Duodenal mucosa (tissue), 2 donors: Measurements from ENCODE around the gene TBC1D14.

ENCODE experiments used
- H3K27ac ChIP-seq: one replicate; pipeline ENCODE4 v1.7.0; 2013; ENCODE audit warnings: low read depth, low read length
- H3K27me3 ChIP-seq, 2 donors: one replicate each; pipeline ENCODE4 v1.7.0; 2013; ENCODE audit warnings: low read length in 2 of 2, control low read depth in 1 of 2; ENCODE audit not compliant: insufficient read depth in 2 of 2, control insufficient read depth in 1 of 2
- H3K36me3 ChIP-seq, 2 donors: one replicate each; pipeline ENCODE4 v1.7.0; 2013; ENCODE audit warnings: low read length in 2 of 2, control low read depth in 1 of 2; ENCODE audit not compliant: insufficient read depth in 2 of 2, control insufficient read depth in 1 of 2
- H3K4me1 ChIP-seq, 2 donors: one replicate each; pipeline ENCODE4 v1.7.0; 2013; ENCODE audit warnings: low read length in 2 of 2, control low read depth in 1 of 2; ENCODE audit not compliant: insufficient read depth in 2 of 2, control insufficient read depth in 1 of 2
- H3K4me3 ChIP-seq, 2 donors: one replicate each; pipeline ENCODE4 v1.7.0; 2013; ENCODE audit warnings: low read length in 2 of 2, low read depth in 1 of 2
- H3K9ac ChIP-seq, 2 donors: one replicate each; pipeline ENCODE4 v1.7.0; 2013; ENCODE audit warnings: low read length in 2 of 2, low read depth in 1 of 2
- H3K9me3 ChIP-seq, 2 donors: one replicate each; pipeline ENCODE4 v1.7.0; 2013; ENCODE audit warnings: low read length in 2 of 2, control low read depth in 1 of 2; ENCODE audit not compliant: control insufficient read depth in 1 of 2

Gene TBC1D14

DNA sequence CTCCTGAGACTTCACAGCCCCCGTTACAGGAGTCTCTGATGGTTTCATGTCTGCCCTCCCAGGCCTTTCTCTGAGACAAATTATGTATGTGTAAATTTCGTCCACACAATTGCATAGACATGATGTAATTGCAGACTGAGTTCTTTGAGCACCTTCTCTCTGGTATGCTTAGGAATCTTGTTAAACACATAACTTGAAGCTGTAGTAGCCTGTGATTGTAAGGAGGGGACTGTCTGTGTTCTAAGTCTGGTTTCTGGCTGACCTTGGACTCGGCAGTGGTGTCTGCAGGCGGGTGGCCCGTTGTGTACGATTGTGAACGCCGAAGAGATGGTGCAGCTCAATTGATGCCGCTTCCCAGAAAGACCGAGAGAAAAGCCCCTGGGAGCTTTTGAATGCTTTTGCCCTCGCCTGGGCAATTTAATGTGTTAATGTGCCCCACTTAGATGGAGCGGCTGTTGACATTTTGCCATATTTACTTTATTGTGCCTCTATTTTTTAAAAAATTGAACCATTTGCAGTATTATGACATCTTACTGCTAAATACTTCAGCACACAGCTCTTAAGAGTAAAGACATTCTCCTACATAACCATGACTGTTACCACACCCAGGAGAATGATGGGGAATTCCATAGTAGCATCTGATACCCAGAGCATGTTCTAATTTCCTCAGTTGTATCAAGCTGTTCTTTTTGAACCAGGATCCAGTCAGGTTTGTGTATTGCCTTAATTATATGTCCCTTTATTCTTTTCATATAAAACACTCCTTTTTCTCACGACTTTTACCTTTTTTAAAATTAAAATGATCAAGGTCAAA lies 75.2 kb downstream of the TBC1D14 start:
- H3K9ac ChIP-seq: no peak overlapping the region
- H3K36me3 ChIP-seq: peaks cover 0 to 5% of the 10 kb centered on the region in 2 donors
- H3K9me3 ChIP-seq: no peaks in the 10 kb centered on the region
- H3K27ac ChIP-seq: no peak overlapping the region
- H3K4me3 ChIP-seq: no peak overlapping the region
- no peaks in the 10 kb centered on the region for H3K27me3 ChIP-seq
- peaks cover 36 to 50% of the 10 kb centered on the region in 2 donors for H3K4me1 ChIP-seq

DNA sequence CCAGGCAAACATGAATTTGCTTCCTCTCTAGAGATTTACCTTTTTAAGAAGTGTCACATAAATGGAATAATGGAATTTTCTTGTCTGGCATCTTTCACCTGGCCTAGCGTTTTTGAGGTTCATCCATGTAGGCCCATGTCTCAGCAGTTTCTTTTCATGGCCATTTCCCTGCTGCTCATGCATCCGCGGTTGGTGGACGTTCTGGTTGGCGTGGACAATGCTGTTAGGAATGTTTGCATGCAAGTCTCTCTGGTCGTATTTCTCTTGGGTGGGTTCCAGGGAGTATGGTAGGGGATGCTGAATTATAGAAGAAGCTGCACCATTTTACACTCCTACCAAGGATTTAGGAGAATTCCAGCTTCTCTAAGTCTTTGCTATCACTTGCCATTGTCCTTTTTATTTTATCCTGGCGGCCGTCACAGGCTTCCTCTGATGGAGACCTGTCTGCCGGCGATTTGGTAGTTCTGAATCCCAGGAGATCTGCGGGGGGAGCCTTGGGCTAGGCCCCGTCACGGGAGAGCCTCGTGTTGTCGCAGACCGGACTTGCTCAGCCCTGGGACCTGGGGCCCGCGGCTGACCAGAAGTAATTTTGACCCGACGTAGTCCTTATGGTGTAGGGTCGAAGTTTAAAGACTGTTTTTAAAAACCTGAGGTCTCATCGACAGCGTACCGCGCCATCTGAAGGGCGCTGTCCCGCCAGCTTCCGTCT lies 76.6 kb downstream of the TBC1D14 start:
- H3K9me3 ChIP-seq: no peaks in the 10 kb centered on the region
- peaks cover 41 to 53% of the 10 kb centered on the region in 2 donors for H3K4me1 ChIP-seq
- peak overlapping the region; percentile 77 to 89 for H3K4me3 ChIP-seq
- peak overlapping the region; percentile 90 for H3K27ac ChIP-seq
- no peaks in the 10 kb centered on the region for H3K27me3 ChIP-seq
- H3K36me3 ChIP-seq: peaks cover 0 to 9% of the 10 kb centered on the region in 2 donors
- peak overlapping the region; percentile 75 to 88 for H3K9ac ChIP-seq

DNA sequence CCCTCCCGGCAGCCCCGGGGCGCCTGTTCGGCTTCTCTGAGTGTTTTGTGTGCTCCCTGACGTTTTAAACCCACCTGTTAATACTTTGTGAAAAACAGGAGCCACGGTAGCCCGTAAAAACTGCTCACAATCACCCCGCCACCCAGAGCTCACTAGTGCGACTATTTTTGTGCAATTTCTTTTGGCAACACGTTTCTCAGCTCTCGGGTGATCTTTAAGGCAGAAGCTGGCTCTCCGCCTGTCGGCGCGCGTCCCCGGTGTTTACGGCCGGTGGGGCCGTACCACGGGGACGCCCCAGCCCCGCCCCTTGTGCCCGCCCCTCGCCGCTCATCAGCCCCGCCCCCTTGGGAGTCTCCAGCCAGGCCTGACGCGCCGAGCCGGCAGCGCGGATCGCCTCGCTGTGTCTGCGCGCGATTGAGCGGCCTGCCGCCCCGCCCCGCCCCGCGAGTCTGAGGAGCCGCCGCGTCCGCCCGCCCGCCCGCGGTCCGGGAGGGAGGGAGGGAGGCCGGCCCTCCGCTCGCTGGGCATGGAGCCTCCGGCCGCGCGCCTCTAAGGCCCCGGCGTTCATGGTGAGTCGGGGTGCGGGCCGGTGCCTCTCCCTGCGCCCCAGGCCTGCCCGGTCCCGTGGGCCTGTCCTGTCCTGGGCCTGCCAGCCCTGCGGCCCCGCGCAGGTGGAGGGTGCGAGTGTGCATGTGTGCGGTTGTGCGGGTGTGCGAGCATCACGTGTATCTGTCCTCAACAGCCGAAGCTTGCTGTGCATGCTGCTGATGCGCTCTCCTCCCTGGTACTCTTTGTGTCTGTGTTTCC lies 77.4 kb downstream of the TBC1D14 start:
- no peaks in the 10 kb centered on the region for H3K9me3 ChIP-seq
- no peaks in the 10 kb centered on the region for H3K27me3 ChIP-seq
- peaks cover 48 to 61% of the 10 kb centered on the region in 2 donors for H3K4me1 ChIP-seq
- H3K36me3 ChIP-seq: peaks cover 0 to 4% of the 10 kb centered on the region in 2 donors
- H3K27ac ChIP-seq: peak overlapping the region; percentile 90
- peak overlapping the region; percentile 88 to 90 for H3K9ac ChIP-seq
- peak overlapping the region; percentile 89 to 96 for H3K4me3 ChIP-seq

DNA sequence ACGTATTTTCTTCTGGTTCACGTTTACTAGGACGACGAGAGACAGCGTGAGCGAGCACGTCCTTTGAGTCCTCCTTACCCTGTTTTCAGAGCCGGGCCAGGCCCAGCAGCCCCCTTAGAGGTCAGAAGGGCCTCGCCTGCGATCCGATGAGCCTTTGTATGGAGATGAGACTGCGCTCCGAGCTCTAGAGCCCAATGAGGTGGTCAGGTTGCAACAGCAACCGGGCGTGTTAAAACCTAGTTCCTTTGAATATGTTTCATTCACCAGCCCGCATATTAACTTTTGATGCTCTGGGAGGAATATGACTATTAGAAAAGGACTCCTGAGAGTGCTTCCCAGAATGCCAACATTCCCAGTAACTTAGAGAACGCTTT lies 77.9 kb downstream of the TBC1D14 start:
- peak overlapping the region; percentile 68 for H3K27ac ChIP-seq

DNA sequence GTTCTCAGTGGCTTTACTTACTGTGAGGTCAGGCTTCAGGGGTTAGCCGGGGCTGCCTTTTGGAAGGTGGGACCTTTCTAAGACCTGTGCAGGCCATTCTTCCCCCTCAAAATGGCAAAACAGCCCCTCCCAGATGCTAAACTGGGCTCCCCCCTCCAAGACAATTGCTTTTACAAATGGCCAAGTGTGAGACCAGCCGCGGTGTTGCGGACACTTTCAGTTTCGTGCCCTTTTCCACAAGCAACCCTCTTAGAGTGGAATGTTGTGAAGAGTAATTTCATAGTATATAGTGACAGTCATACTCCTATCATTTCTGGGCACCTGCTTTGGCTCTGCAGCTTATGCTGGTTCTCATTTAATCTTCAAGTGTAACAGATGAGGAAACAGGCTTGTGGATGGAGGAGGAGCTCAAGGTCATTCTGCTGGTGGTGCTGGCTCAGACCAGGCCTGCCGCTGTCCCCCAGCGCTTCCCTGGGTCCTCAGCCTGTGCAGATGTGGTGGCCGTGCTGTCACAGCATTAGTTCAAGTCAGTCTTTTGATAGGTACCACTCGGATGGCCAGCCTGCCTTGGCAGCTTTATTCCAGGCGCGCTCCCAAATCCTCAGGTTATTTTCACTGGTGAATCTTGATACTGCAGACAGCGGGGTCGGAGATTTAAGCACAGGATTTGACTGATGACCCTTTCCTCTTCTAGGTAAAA lies 78.5 kb downstream of the TBC1D14 start:
- peak overlapping the region; percentile 74 to 90 for H3K9ac ChIP-seq
- H3K27ac ChIP-seq: no peak overlapping the region

More for the DNA sequence above, 77.9 kb downstream of the TBC1D14 start:
- H3K9ac ChIP-seq: peak overlapping the region; percentile 74 to 90
- no peaks in the 10 kb centered on the region for H3K9me3 ChIP-seq
- H3K4me3 ChIP-seq: peak overlapping the region; percentile 89 to 96
- H3K36me3 ChIP-seq: peaks cover 0 to 8% of the 10 kb centered on the region in 2 donors
- no peaks in the 10 kb centered on the region for H3K27me3 ChIP-seq
- H3K4me1 ChIP-seq: peaks cover 54 to 67% of the 10 kb centered on the region in 2 donors

DNA sequence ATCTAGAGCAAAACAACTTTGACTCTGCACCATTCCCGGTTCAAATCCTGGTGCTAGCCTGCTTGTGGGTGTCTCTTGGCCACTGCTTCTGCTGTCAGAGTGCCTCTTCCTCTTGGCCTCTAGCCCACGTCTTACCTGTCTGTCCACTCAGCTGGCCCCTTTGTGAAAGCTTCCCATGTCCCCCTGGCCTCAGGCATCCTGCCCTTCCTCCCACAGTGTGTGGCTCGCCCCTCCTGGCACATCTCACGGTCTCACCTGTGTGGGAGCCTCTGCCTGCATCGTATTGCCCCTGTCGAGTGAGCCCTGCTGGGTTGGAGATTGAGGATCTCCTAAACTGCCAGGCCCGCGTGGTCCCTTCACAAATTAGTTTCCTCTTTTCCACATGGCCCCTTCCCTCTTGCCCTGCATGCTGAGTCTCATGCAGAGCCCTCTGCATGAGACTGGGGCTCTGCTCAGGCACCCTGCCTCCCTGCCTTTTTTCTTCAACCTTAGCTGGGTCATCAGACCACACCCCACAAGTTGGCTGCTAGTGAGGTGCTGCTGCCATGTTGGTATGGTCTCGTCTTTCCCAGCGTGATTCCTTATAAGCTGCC lies 79.8 kb downstream of the TBC1D14 start:
- no peak overlapping the region for H3K27ac ChIP-seq
- H3K9ac ChIP-seq: no peak overlapping the region
- peaks cover 56 to 63% of the 10 kb centered on the region in 2 donors for H3K4me1 ChIP-seq
- no peak overlapping the region for H3K4me3 ChIP-seq
- H3K36me3 ChIP-seq: peaks cover 3 to 15% of the 10 kb centered on the region in 2 donors
- no peaks in the 10 kb centered on the region for H3K9me3 ChIP-seq
- no peaks in the 10 kb centered on the region for H3K27me3 ChIP-seq

More for the DNA sequence above, 78.5 kb downstream of the TBC1D14 start:
- H3K36me3 ChIP-seq: peaks cover 0 to 8% of the 10 kb centered on the region in 2 donors
- H3K27me3 ChIP-seq: no peaks in the 10 kb centered on the region
- H3K9me3 ChIP-seq: no peaks in the 10 kb centered on the region
- peaks cover 59 to 68% of the 10 kb centered on the region in 2 donors for H3K4me1 ChIP-seq
- peak overlapping the region; percentile 89 to 96 for H3K4me3 ChIP-seq

DNA sequence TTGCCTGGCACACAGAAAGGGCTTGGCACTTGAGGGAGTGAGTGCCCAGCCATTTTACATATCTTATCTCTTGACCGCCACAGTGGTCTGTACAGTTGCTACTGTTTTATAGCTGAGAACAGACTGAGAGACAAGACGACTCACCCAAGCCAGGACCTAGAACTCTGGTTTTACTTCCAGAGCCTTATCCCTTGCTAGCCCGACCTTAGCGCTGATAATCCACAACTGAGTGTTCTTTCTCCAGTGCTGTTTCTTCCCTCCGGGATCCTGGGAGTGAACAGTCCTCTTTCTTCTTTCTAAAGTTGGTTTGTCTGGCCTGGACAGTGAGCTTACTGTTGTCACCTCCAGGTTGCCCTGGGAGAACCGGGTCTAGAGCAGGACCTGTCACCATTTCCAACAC lies 81.0 kb downstream of the TBC1D14 start:
- Histone ChIP-seq H3K9ac (no peak overlapping the region), H3K27ac (no peak overlapping the region), H3K36me3 (peaks cover 6 to 26% of the 10 kb centered on the region in 2 donors), H3K4me1 (peaks cover 43 to 51% of the 10 kb centered on the region in 2 donors), H3K9me3 (no peaks in the 10 kb centered on the region), H3K4me3 (no peak overlapping the region), H3K27me3 (no peaks in the 10 kb centered on the region)

DNA sequence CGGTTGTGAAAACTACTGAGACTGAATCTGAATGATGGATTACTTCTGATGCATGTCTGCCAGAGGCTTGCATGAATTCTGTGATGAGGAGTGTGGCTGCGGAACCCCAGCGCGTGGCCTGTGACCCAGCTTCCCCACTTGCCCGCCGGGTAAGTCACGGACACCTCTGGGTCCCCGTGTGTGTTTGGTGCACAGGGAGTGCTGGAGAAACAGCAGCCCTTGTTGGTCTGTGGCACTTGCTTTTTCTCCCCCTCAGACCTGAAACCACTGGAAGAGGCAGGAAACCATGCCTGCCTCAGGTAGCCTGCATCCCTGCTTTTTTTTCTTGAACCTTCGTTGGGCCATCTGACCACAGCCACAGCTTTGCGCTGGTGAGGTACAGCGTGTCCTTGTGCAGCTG lies 81.6 kb downstream of the TBC1D14 start:
- Histone ChIP-seq H3K36me3 (peaks cover 8 to 30% of the 10 kb centered on the region in 2 donors), H3K4me3 (no peak overlapping the region), H3K27me3 (no peaks in the 10 kb centered on the region), H3K9ac (no peak overlapping the region), H3K4me1 (peaks cover 37 to 45% of the 10 kb centered on the region in 2 donors), H3K27ac (no peak overlapping the region), H3K9me3 (no peaks in the 10 kb centered on the region)
